Suprapubic skin (tissue), 4 donors: ENCODE data around the gene LMAN1L. TPM values are rescaled to one million over a fixed set of nuclear protein-coding genes. Genes with fewer than 3 reads are reported as not detected.

Experiments used
- DNase-seq, 2 donors: peaks; one replicate each; pipeline ENCODE4 v3.0.0-alpha.2; 2019; ENCODE audit warnings: low spot score in 2 of 2
- H3K27ac ChIP-seq: fragments of 200-600 bp; sonication (generic); one replicate; pipeline ENCODE4 v1.5.1; 2019
- H3K27me3 ChIP-seq: fragments of 200-600 bp; sonication (generic); one replicate; pipeline ENCODE4 v1.5.1; 2019
- H3K36me3 ChIP-seq: fragments of 200-600 bp; sonication (generic); one replicate; pipeline ENCODE4 v1.5.1; 2019
- H3K4me1 ChIP-seq: fragments of 200-600 bp; sonication (generic); one replicate; pipeline ENCODE4 v1.5.1; 2019
- H3K4me3 ChIP-seq: fragments of 200-600 bp; sonication (generic); one replicate; pipeline ENCODE4 v1.5.1; 2019; ENCODE audit warnings: mild to moderate bottlenecking
- H3K9me3 ChIP-seq: fragments of 200-600 bp; sonication (generic); one replicate; pipeline ENCODE4 v1.5.1; 2019
- EP300 ChIP-seq: sonication (generic); formaldehyde crosslinking; IDR thresholded peaks from one replicate; pipeline ENCODE4 v1.6.1; 2017; ENCODE audit warnings: antibody characterized with exemption
- POLR2A ChIP-seq, 2 donors: fragments of 450-650 bp; IDR thresholded peaks; one replicate each; pipeline ENCODE4 v1.6.1; 2017; ENCODE audit warnings: antibody characterized with exemption in 2 of 2, mild to moderate bottlenecking in 2 of 2, moderate library complexity in 2 of 2
- POLR2AphosphoS5 ChIP-seq, 3 donors: sonication (generic); formaldehyde crosslinking; IDR thresholded peaks; one replicate each; pipeline ENCODE4 v1.6.1; 2017; ENCODE audit warnings: antibody characterized with exemption in 3 of 3
- WGBS: methylation state at CpG from one replicate; pipeline ENCODE4 v1.1.5; 2018; 5-methylcytosine and 5-hydroxymethylcytosine counted together
- total RNA-seq, 4 donors: library from RNA; depleted of rRNA; stranded (reverse); fragments of >200 nt; gene quantifications; one replicate each; pipeline ENCODE4 v1.1.0, GENCODE V29; 2016
- TF ChIP-seq, protein P1 (sequence below), 2 donors: fragments of 200-600 bp in 1 of 2; fragments of 450-650 bp in 1 of 2; sonication (generic) in 1 of 2; IDR thresholded peaks; one replicate each; pipeline ENCODE4 v1.5.1; 2016 to 2019; ENCODE audit warnings: antibody characterized with exemption in 2 of 2, mild to moderate bottlenecking in 1 of 2, moderate library complexity in 1 of 2

Gene LMAN1L
- total RNA-seq, 4 donors from 2014 or later, result 0.42 TPM; not detected in 3

DNA sequence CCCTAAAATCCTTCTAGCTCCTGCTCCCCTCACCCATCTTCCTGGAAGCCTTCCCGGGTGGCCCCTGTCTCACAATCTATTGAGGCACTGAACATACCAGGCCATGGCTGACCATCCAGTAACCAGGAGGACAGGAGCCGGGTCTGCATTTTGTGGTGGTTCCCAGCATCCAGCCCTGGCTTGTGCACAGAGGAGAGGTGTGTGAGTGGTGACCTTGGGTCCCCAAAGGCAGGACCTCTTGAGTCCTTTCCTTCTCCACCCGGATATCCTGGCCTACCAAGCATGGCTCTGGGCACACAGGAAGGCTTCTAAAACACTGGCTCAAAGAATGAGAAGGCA, 22.9 kb upstream of the LMAN1L start:
- Histone ChIP-seq H3K4me3 (no peak overlapping the region), H3K27me3 (no peaks in the 10 kb centered on the region), H3K4me1 (peaks cover 92% of the 10 kb centered on the region), H3K27ac (peak overlapping the region; percentile 71), H3K9me3 (no peaks in the 10 kb centered on the region), H3K36me3 (no peaks in the 10 kb centered on the region)
- 53% methylated on average over 3 of the region's 3 CpGs for WGBS
- no peak for DNase-seq
- TF ChIP-seq POLR2AphosphoS5 (IDR thresholded peaks at IDR 0.05) (no peak), POLR2A (IDR thresholded peaks at IDR 0.05) (no peak), EP300 (no peak)
- TF ChIP-seq, protein P1, sequence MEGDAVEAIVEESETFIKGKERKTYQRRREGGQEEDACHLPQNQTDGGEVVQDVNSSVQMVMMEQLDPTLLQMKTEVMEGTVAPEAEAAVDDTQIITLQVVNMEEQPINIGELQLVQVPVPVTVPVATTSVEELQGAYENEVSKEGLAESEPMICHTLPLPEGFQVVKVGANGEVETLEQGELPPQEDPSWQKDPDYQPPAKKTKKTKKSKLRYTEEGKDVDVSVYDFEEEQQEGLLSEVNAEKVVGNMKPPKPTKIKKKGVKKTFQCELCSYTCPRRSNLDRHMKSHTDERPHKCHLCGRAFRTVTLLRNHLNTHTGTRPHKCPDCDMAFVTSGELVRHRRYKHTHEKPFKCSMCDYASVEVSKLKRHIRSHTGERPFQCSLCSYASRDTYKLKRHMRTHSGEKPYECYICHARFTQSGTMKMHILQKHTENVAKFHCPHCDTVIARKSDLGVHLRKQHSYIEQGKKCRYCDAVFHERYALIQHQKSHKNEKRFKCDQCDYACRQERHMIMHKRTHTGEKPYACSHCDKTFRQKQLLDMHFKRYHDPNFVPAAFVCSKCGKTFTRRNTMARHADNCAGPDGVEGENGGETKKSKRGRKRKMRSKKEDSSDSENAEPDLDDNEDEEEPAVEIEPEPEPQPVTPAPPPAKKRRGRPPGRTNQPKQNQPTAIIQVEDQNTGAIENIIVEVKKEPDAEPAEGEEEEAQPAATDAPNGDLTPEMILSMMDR (IDR thresholded peaks at IDR 0.05), result no peak

- peak overlapping the region; percentile 2 for H3K4me3 ChIP-seq
- no peaks in the 10 kb centered on the region for H3K9me3 ChIP-seq
- no peak for DNase-seq
- peaks cover 87% of the 10 kb centered on the region for H3K4me1 ChIP-seq
- H3K36me3 ChIP-seq, result no peaks in the 10 kb centered on the region
- no peak for TF ChIP-seq POLR2A (IDR thresholded peaks at IDR 0.05)
- no peaks in the 10 kb centered on the region for H3K27me3 ChIP-seq
- peak overlapping the region; percentile 71 for H3K27ac ChIP-seq
- WGBS, result 36% methylated on average over 10 of the region's 15 CpGs
Measured at GRCh38 chr15:74790080-74790916, 22.3 kb upstream of the LMAN1L start.

DNA sequence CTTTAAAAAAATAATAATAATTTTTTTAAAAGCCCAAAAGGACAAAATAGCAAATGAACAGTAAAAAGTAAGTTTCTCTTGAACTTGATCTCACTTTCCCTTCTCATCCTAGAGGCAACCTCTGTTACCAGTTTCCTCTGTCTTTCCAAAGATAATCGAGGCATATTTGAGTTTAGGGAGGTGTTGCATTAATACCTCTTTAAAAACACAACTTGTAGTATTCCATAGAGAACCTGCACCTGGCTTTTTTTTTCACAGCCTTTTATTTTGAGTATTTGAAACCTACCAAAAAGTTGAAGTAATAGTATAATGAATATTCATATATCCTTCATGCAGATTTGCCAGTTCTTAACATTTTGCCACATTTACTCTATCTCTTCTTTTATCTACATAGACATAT, 21.6 kb upstream of the LMAN1L start:
- DNase-seq, result no peak
- WGBS, result 64% methylated on average over 1 of the region's 1 CpG
- no peak overlapping the region for H3K4me3 ChIP-seq
- H3K36me3 ChIP-seq, result no peaks in the 10 kb centered on the region
- TF ChIP-seq EP300 (no peak), POLR2A (IDR thresholded peaks at IDR 0.05) (no peak), POLR2AphosphoS5 (IDR thresholded peaks at IDR 0.05) (no peak)
- TF ChIP-seq, protein P1 (IDR thresholded peaks at IDR 0.05), result no peak
- H3K27ac ChIP-seq, result no peak overlapping the region
- H3K27me3 ChIP-seq, result no peaks in the 10 kb centered on the region
- peaks cover 79% of the 10 kb centered on the region for H3K4me1 ChIP-seq
- H3K9me3 ChIP-seq, result no peaks in the 10 kb centered on the region

DNA sequence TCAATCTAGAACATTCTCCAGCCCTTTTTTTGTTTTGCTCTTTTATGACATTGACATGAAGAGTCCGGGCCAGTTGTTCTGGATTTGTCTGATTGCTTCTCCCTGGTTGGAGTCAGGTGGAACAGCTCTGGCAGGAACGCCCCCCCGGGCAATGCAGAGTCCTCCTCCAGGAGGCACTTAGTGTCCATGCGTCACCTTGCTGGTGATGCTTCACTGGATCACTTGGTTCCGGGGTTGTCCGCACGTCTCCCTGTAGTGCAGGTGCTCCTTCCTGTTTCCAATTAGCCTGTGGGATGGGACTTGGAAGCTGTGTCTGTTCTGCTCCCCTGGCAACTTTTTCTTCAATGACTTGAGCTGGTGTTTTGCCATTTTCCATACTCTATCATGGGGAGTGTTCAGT, 21.0 kb upstream of the LMAN1L start:
- no peaks in the 10 kb centered on the region for H3K9me3 ChIP-seq
- peaks cover 73% of the 10 kb centered on the region for H3K4me1 ChIP-seq
- no peak for TF ChIP-seq EP300
- no peak for TF ChIP-seq POLR2A (IDR thresholded peaks at IDR 0.05)
- TF ChIP-seq, protein P1 (IDR thresholded peaks at IDR 0.05), result no peak
- TF ChIP-seq POLR2AphosphoS5 (IDR thresholded peaks at IDR 0.05), result no peak
- H3K36me3 ChIP-seq, result no peaks in the 10 kb centered on the region
- H3K27me3 ChIP-seq, result no peaks in the 10 kb centered on the region
- DNase-seq, result no peak
- WGBS, result 67% methylated on average over 7 of the region's 7 CpGs
- H3K27ac ChIP-seq, result no peak overlapping the region
- H3K4me3 ChIP-seq, result no peak overlapping the region

- Histone ChIP-seq H3K4me1 (peaks cover 65% of the 10 kb centered on the region), H3K27ac (no peak overlapping the region), H3K36me3 (no peaks in the 10 kb centered on the region), H3K27me3 (no peaks in the 10 kb centered on the region), H3K4me3 (no peak overlapping the region), H3K9me3 (no peaks in the 10 kb centered on the region)
- no peak for DNase-seq
- TF ChIP-seq POLR2AphosphoS5 (IDR thresholded peaks at IDR 0.05), result no peak
- TF ChIP-seq, protein P1 (IDR thresholded peaks at IDR 0.05), result no peak
- no peak for TF ChIP-seq POLR2A (IDR thresholded peaks at IDR 0.05)
- no peak for TF ChIP-seq EP300
- WGBS, result 77% methylated on average over 12 of the region's 12 CpGs
Measured at GRCh38 chr15:74792227-74793016, 20.2 kb upstream of the LMAN1L start.
